HEK293 (cell line): ENCODE data around the gene HECA.

Source experiments
- CTCF ChIP-seq: fragments of 450-650 bp; formaldehyde crosslinking; IDR thresholded peaks from 2 replicates; pipeline ENCODE4 v1.5.1; 2016; ENCODE audit warnings: missing biosample characterization, missing genetic modification characterization
- ZBTB10 ChIP-seq: fragments of 450-650 bp; formaldehyde crosslinking; IDR thresholded peaks from 2 replicates; pipeline ENCODE4 v1.5.1; 2016; ENCODE audit warnings: missing biosample characterization, missing genetic modification characterization
- ZFP3 ChIP-seq: fragments of 450-650 bp; formaldehyde crosslinking; IDR thresholded peaks from 2 replicates; pipeline ENCODE4 v1.5.1; 2016; ENCODE audit warnings: low read depth, missing biosample characterization, missing genetic modification characterization
- ZNF121 ChIP-seq: fragments of 450-650 bp; formaldehyde crosslinking; IDR thresholded peaks from 2 replicates; pipeline ENCODE4 v1.5.1; 2016; ENCODE audit warnings: missing biosample characterization, missing genetic modification characterization
- ZNF19 ChIP-seq: fragments of 450-650 bp; formaldehyde crosslinking; IDR thresholded peaks from 2 replicates; pipeline ENCODE4; 2016; ENCODE audit warnings: missing biosample characterization, missing genetic modification characterization, low read depth
- ZNF239 ChIP-seq: fragments of 450-650 bp; formaldehyde crosslinking; IDR thresholded peaks from 2 replicates; pipeline ENCODE4 v1.5.1; 2016; ENCODE audit warnings: missing biosample characterization, missing genetic modification characterization
- ZNF501 ChIP-seq: fragments of 450-650 bp; formaldehyde crosslinking; IDR thresholded peaks from 2 replicates; pipeline ENCODE4 v1.5.1; 2016; ENCODE audit warnings: missing biosample characterization, missing genetic modification characterization
- ZNF660 ChIP-seq: fragments of 450-650 bp; IDR thresholded peaks from 2 replicates; pipeline ENCODE4 v1.5.1; 2018; ENCODE audit warnings: missing biosample characterization, mild to moderate bottlenecking, missing genetic modification characterization

- no peak for TF ChIP-seq CTCF
- no peak for TF ChIP-seq ZNF239
- no peak for TF ChIP-seq ZNF121 (tag by site-specific recombination)
- TF ChIP-seq ZFP3 (tag by site-specific recombination): no peak
- TF ChIP-seq ZBTB10 (tag by site-specific recombination): no peak
- no peak for TF ChIP-seq ZNF660 (tag by site-specific recombination)
- no peak for TF ChIP-seq ZNF501 (tag by site-specific recombination)
- TF ChIP-seq ZNF19 (tag by site-specific recombination): no peak
Measured at GRCh38 chr6:139173822-139174221, 38.9 kb downstream of the HECA start.
